Measurements from ENCODE around the gene HIF3A. TPM values are rescaled to one million over a fixed set of nuclear protein-coding genes. Genes with fewer than 3 reads are reported as not detected.

HIF3A gene
- total RNA-seq, 1 experiment from 2014 or later, result 31.9 TPM

- Histone ChIP-seq H3K79me2 (ENCODE audit: insufficient read depth, low read length) (no peaks in the 10 kb centered on the region), H3K18ac (ENCODE audit: insufficient read length, low read depth, low read length) (peak overlapping the region; percentile 85), H3K56ac (ENCODE audit: insufficient read length, low read depth, low read length) (no peak overlapping the region), H3K23me2 (ENCODE audit: insufficient read length, low read depth, low read length, poor library complexity, severe bottlenecking) (peaks cover 4% of the 10 kb centered on the region), H3K27ac (ENCODE audit: insufficient read length, low read depth, low read length) (no peak overlapping the region), H3K27me3 (ENCODE audit: insufficient read depth, low read length) (no peaks in the 10 kb centered on the region), H2BK120ac (ENCODE audit: low read depth, low read length, poor library complexity, severe bottlenecking) (no peak overlapping the region), H4K20me1 (ENCODE audit: control insufficient read depth, insufficient read depth, insufficient read length) (no peaks in the 10 kb centered on the region), H3T11ph (ENCODE audit: low read length) (no peak overlapping the region), H4K5ac (ENCODE audit: insufficient read length, low read depth, low read length) (no peak overlapping the region), H2BK20ac (ENCODE audit: low read depth, low read length, poor library complexity, severe bottlenecking) (no peak overlapping the region), H3K4me2 (ENCODE audit: insufficient read depth, insufficient read length, low read length) (peak overlapping the region; percentile 10), H4K91ac (ENCODE audit: insufficient read length, low read depth, low read length) (peak overlapping the region; percentile 56), H2BK5ac (ENCODE audit: insufficient read length, low read length) (no peak overlapping the region), H3K9ac (ENCODE audit: extremely low read depth, insufficient read length, low read length) (no peak overlapping the region), H3K4ac (ENCODE audit: low read depth, low read length) (no peak overlapping the region; the same call in 1 of the 2 replicates), H2AFZ (ENCODE audit: low read length) (no peak overlapping the region), H3K14ac (ENCODE audit: insufficient read depth, low read length) (peak overlapping the region; percentile 90), H2BK12ac (ENCODE audit: insufficient read length, low read depth, low read length) (no peak overlapping the region), H3K4me1 (ENCODE audit: insufficient read depth, low read length) (no peaks in the 10 kb centered on the region; the same call in 1 of the 2 replicates), H3K23ac (ENCODE audit: insufficient read length, low read depth, low read length) (no peak overlapping the region), H4K8ac (replicated peaks; ENCODE audit: insufficient read length, low read depth, low read length) (no peak overlapping the region), H2BK15ac (ENCODE audit: low read depth, low read length) (no peak overlapping the region), H3K79me1 (ENCODE audit: insufficient read depth, low read depth, low read length, poor library complexity, severe bottlenecking) (peaks cover 3% of the 10 kb centered on the region), H3K9me3 (ENCODE audit: control insufficient read depth, low read depth, low read length) (peaks cover 11% of the 10 kb centered on the region), H2AK5ac (ENCODE audit: insufficient read length, low read length) (no peak overlapping the region)
- H3K9me3 Mint-ChIP-seq, result peaks cover 24 to 25% of the 10 kb centered on the region in 2 experiments
- H3K27me3 Mint-ChIP-seq (ENCODE audit: low read depth), result no peaks in the 10 kb centered on the region; the same call in 1 of the 2 replicates
- peaks cover 37 to 45% (median 39%) of the 10 kb centered on the region in 3 experiments for H3K36me3 Mint-ChIP-seq (ENCODE audit: insufficient read depth in 1 of 3, low read depth in 3 of 3)
- H3K27ac Mint-ChIP-seq, result peak overlapping the region; percentile 98 to 100 (median 100)
- WGBS (ENCODE audit: extremely low coverage, insufficient read length, low lambda C conversion rate), result no CpG with 5 or more reads among the region's 56 CpGs
- peaks cover 29 to 37% of the 10 kb centered on the region in 2 experiments for H3K4me1 Mint-ChIP-seq
- DNase-seq, result peak; percentile 98
- TF ChIP-seq CTCF (conservative IDR thresholded peaks at IDR 0.05), result no peak
- H3K4me3 Mint-ChIP-seq, result peak overlapping the region; percentile 79 to 91
Measured at GRCh38 chr19:46303691-46304397, 7.0 kb downstream of the HIF3A start.

Data from H9 (cell line).